ENCODE results near the gene AHRR. TPM values are rescaled to one million over a fixed set of nuclear protein-coding genes. Genes with fewer than 3 reads are reported as not detected.

AHRR gene
- total and polyA plus RNA-seq, 10 of the 15 experiments (the other 5 are each of a cell fraction or from before 2014, with no cell fraction given): 0.90 to 35.2 (median 19.2) TPM

DNA sequence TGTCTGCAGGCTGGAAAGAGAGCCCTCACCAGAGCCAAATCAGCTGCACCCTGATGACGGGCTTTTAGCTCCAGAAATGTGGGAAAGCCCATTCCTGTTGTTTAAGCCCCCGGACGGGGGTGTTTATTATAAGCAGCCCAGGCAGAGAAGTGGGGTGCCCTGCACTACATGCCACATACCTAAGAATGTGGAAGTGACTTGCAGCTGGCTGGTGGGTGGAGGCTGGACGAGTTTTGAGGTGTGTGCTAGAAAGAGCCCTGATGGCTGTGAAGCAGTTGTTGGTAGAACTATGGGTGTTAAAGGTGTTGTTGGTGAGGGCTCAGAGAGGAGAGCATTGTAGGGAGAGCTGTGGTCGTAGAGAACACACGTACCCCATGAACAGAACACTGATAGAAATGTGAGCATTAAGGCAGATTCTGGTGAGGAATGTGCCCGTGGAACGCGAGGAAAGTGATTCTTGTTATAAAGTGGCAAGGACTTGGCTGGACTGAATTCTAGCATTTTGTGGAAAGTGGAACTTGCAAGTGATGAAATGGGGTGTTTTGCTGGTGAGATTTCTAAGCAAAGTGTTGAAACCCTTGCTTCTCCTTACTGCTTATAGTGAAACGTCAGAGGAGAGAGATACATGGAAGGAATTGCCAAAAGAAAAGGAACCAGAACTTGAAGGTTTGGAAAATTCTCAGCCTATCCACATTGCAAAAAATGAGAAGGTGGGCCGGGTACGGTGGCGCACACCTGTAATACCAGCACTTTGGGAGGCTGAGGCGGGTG, 38.9 kb downstream of the AHRR start (continued):
- TF ChIP-seq, protein P1, sequence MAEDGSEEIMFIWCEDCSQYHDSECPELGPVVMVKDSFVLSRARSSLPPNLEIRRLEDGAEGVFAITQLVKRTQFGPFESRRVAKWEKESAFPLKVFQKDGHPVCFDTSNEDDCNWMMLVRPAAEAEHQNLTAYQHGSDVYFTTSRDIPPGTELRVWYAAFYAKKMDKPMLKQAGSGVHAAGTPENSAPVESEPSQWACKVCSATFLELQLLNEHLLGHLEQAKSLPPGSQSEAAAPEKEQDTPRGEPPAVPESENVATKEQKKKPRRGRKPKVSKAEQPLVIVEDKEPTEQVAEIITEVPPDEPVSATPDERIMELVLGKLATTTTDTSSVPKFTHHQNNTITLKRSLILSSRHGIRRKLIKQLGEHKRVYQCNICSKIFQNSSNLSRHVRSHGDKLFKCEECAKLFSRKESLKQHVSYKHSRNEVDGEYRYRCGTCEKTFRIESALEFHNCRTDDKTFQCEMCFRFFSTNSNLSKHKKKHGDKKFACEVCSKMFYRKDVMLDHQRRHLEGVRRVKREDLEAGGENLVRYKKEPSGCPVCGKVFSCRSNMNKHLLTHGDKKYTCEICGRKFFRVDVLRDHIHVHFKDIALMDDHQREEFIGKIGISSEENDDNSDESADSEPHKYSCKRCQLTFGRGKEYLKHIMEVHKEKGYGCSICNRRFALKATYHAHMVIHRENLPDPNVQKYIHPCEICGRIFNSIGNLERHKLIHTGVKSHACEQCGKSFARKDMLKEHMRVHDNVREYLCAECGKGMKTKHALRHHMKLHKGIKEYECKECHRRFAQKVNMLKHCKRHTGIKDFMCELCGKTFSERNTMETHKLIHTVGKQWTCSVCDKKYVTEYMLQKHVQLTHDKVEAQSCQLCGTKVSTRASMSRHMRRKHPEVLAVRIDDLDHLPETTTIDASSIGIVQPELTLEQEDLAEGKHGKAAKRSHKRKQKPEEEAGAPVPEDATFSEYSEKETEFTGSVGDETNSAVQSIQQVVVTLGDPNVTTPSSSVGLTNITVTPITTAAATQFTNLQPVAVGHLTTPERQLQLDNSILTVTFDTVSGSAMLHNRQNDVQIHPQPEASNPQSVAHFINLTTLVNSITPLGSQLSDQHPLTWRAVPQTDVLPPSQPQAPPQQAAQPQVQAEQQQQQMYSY (CRISPR knock-in tag; IDR thresholded peaks at IDR 0.05): no peak

DNA sequence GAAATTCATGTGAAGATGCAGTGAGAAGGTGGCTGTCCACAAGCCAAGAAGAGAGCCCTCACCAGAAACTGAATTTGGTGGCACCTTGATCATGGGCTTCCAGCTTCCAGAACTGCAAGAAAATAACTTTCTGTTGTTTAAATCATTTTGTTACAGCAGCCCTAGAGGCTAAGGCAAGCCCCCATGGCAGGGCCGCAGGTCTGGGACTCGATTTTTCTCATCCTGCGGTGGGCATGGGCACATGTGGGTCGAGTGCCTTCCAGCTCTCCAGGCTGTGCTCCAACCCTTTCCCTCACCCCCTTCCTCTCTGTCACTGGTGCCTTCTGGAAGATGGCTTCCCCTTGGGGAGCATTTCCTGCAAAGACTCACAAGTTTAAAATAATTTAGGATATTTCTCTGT, 40.7 kb downstream of the AHRR start:
- Histone ChIP-seq H3K27ac (ENCODE audit: control insufficient read depth, insufficient read depth) (no peak overlapping the region), H3K27me3 (replicated peaks in 1 of 2; ENCODE audit: control insufficient read depth in 2 of 2, insufficient read depth in 2 of 2, low read length in 1 of 2) (no peaks in the 10 kb centered on the region), H3K4me3 (no peak overlapping the region), H4K20me1 (ENCODE audit: control insufficient read depth, insufficient read depth) (no peaks in the 10 kb centered on the region), H3K79me2 (ENCODE audit: control insufficient read depth, insufficient read depth, low read length) (no peaks in the 10 kb centered on the region), H3K9ac (ENCODE audit: control insufficient read depth, insufficient read depth, low read length) (no peak overlapping the region), H3K4me2 (ENCODE audit: control insufficient read depth, insufficient read depth) (no peak overlapping the region), H3K4me1 (ENCODE audit: control insufficient read depth, insufficient read depth, low read length) (peaks cover under 1% of the 10 kb centered on the region; the same call in 1 of the 2 replicates), H2AFZ (ENCODE audit: control insufficient read depth, low read depth, low read length) (no peak overlapping the region), H3K9me3 (replicated peaks; ENCODE audit: control insufficient read depth, insufficient read depth, low read length) (peaks cover 18% of the 10 kb centered on the region; the same call in 2 of the 3 replicates), H3K36me3 (ENCODE audit: control insufficient read depth in 2 of 2, insufficient read depth in 2 of 2, low read length in 1 of 2) (peaks cover 24 to 25% of the 10 kb centered on the region in 2 experiments)
- DNase-seq (ENCODE audit: low read depth, low spot score) (no peak), FAIRE-seq (no peak), ATAC-seq (no peak)
- in situ Hi-C loops (cut with MboI): no loop called here
- intact Hi-C loops (cut with micrococcal nuclease; ENCODE audit: unreplicated experiment): no loop called here
- RAD21 ChIA-PET (ENCODE audit: unreplicated experiment): no interaction called here
- WGBS (ENCODE audit: insufficient coverage, insufficient replicate concordance, low lambda C conversion rate, missing lambda C conversion rate): 73% methylated on average over 4 of the region's 4 CpGs
- SMC1A ChIA-PET (ENCODE audit: uncharacterized antibody, unreplicated experiment): interaction anchor here (1.6 kb wide), 1 partner anchor 10 kb away, joined by 4 read pairs; no protein-coding TSS in a partner anchor
- POLR2A ChIA-PET: interaction anchor here (1.4 kb wide), 1 partner anchor 31 kb away, joined by 3 read pairs; no protein-coding TSS in a partner anchor
- no TSS peak for BruUV-seq (replicated peaks)
- CTCF ChIA-PET: interaction anchor here (1.1 to 1.7 kb wide), 2 partner anchors 45 to 68 kb away, joined by 4 to 7 read pairs; no protein-coding TSS in a partner anchor
- TF ChIP-seq HCFC1 (IDR thresholded peaks at IDR 0.05; ENCODE audit: low read length): no peak
- no peak for TF ChIP-seq GABPA (IDR thresholded peaks at IDR 0.05; ENCODE audit: low read depth)
- TF ChIP-seq PAX8 (IDR thresholded peaks at IDR 0.05): no peak
- no peak for TF ChIP-seq NFXL1 (IDR thresholded peaks at IDR 0.05; ENCODE audit: borderline replicate concordance)
- no peak for TF ChIP-seq MTA2 (IDR thresholded peaks at IDR 0.05; ENCODE audit: low read depth)
- no peak for TF ChIP-seq TCF3 (IDR thresholded peaks at IDR 0.05; ENCODE audit: borderline replicate concordance, insufficient read depth, low read depth, low read length)
- TF ChIP-seq NR2F1 (conservative IDR thresholded peaks at IDR 0.05): no peak
- TF ChIP-seq SRF (IDR thresholded peaks at IDR 0.05; ENCODE audit: low read depth in 2 of 2, low read length in 2 of 2): no peak
- TF ChIP-seq, protein P2, sequence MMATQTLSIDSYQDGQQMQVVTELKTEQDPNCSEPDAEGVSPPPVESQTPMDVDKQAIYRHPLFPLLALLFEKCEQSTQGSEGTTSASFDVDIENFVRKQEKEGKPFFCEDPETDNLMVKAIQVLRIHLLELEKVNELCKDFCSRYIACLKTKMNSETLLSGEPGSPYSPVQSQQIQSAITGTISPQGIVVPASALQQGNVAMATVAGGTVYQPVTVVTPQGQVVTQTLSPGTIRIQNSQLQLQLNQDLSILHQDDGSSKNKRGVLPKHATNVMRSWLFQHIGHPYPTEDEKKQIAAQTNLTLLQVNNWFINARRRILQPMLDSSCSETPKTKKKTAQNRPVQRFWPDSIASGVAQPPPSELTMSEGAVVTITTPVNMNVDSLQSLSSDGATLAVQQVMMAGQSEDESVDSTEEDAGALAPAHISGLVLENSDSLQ (IDR thresholded peaks at IDR 0.05): no peak
- TF ChIP-seq RAD51 (IDR thresholded peaks at IDR 0.05): no peak
- TF ChIP-seq TBL1XR1 (IDR thresholded peaks at IDR 0.05; ENCODE audit: low read depth, low read length): no peak
- TF ChIP-seq POLR2A (IDR thresholded peaks at IDR 0.05; ENCODE audit: low read depth, low read length): no peak
- no peak for TF ChIP-seq HDGF (IDR thresholded peaks at IDR 0.05)
- TF ChIP-seq, protein P3, sequence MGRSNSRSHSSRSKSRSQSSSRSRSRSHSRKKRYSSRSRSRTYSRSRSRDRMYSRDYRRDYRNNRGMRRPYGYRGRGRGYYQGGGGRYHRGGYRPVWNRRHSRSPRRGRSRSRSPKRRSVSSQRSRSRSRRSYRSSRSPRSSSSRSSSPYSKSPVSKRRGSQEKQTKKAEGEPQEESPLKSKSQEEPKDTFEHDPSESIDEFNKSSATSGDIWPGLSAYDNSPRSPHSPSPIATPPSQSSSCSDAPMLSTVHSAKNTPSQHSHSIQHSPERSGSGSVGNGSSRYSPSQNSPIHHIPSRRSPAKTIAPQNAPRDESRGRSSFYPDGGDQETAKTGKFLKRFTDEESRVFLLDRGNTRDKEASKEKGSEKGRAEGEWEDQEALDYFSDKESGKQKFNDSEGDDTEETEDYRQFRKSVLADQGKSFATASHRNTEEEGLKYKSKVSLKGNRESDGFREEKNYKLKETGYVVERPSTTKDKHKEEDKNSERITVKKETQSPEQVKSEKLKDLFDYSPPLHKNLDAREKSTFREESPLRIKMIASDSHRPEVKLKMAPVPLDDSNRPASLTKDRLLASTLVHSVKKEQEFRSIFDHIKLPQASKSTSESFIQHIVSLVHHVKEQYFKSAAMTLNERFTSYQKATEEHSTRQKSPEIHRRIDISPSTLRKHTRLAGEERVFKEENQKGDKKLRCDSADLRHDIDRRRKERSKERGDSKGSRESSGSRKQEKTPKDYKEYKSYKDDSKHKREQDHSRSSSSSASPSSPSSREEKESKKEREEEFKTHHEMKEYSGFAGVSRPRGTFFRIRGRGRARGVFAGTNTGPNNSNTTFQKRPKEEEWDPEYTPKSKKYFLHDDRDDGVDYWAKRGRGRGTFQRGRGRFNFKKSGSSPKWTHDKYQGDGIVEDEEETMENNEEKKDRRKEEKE (IDR thresholded peaks at IDR 0.05): no peak
- no peak for TF ChIP-seq SUZ12 (IDR thresholded peaks at IDR 0.05; ENCODE audit: unreplicated experiment)

Measured in GM12878 (cell line).